H1 (cell line): ENCODE results near the gene SIGLEC10. TPM values are rescaled to one million over a fixed set of nuclear protein-coding genes. Genes with fewer than 3 reads are reported as not detected.

Source experiments
- TCF12 ChIP-seq: IDR thresholded peaks from 2 replicates; pipeline ENCODE4 v1.6.1; 2011; ENCODE audit warnings: low read depth, mild to moderate bottlenecking, low read length
- polyA plus RNA-seq, 7 experiments: library from polyadenylated mRNA; depleted of rRNA in 3 of 7; stranded (reverse) in 5 of 7; unstranded in 2 of 7; fragments of >200 nt in 5 of 7; fragments of 200-250 nt in 2 of 7; gene quantifications; 1 replicate in 5 of 7; 2 replicates in 1 of 7; 4 replicates in 1 of 7; pipeline versions ENCODE4 v1.2.1 to v1.2.3, GENCODE V29; 2011 to 2013; ENCODE audit warnings: missing spikeins in 2 of 7, mixed read lengths in 2 of 7
- total RNA-seq: library from RNA; stranded (reverse); fragmentation: NEBNext Ultra II Directional; extraction: Animal tissue kit (Norgen Biotek cat#: 25700); gene quantifications from 2 replicates; pipeline ENCODE4 v1.2.1, GENCODE V29; 2021

The SIGLEC10 gene
- total and polyA plus RNA-seq, 2 of the 8 experiments (the other 6 are each of a cell fraction or from before 2014, with no cell fraction given): 0.06 TPM; not detected in 1

GRCh38 chr19:51399231-51399630 lies 18.2 kb downstream of the SIGLEC10 start (continued):
- no peak for TF ChIP-seq TCF12
